Measurements from ENCODE around the gene PTPRN2.
"Not testable (repeated sequence)": the region's sequence is repeated elsewhere in the genome, so short reads cannot be mapped to it uniquely, and the experiment has no call there.

The PTPRN2 gene

GRCh38 chr7:157928171-157928794, 659.3 kb downstream of the PTPRN2 start:
- no peak for DNase-seq

GRCh38 chr7:157927313-157927925, 660.2 kb downstream of the PTPRN2 start:
- no peak for DNase-seq

- DNase-seq: no peak
These were observed 661.0 kb downstream of the PTPRN2 start for GRCh38 chr7:157926521-157927150.

GRCh38 chr7:157926107-157926506, 661.5 kb downstream of the PTPRN2 start:
- no peak for DNase-seq

GRCh38 chr7:157925383-157925875, 662.2 kb downstream of the PTPRN2 start:
- DNase-seq: no peak

- no peak for DNase-seq
These were observed 663.6 kb downstream of the PTPRN2 start for GRCh38 chr7:157923903-157924630.

GRCh38 chr7:157922576-157922975, 665.0 kb downstream of the PTPRN2 start:
- no peak for DNase-seq

GRCh38 chr7:157918326-157919080, 669.1 kb downstream of the PTPRN2 start:
- DNase-seq: no peak

GRCh38 chr7:157916946-157917640, 670.5 kb downstream of the PTPRN2 start:
- no peak for DNase-seq

GRCh38 chr7:157910446-157910845, 677.2 kb downstream of the PTPRN2 start:
- no peak for DNase-seq

GRCh38 chr7:157910045-157910444, 677.6 kb downstream of the PTPRN2 start:
- not testable (repeated sequence) for DNase-seq

- DNase-seq: no peak
These were observed 678.3 kb downstream of the PTPRN2 start for GRCh38 chr7:157909370-157909769.

- no peak for DNase-seq
These were observed 679.4 kb downstream of the PTPRN2 start for GRCh38 chr7:157908006-157908782.

- no peak for DNase-seq
These were observed 680.5 kb downstream of the PTPRN2 start for GRCh38 chr7:157907091-157907490.

- DNase-seq: no peak
These were observed 681.0 kb downstream of the PTPRN2 start for GRCh38 chr7:157906583-157906982.

- DNase-seq: no peak
These were observed 681.8 kb downstream of the PTPRN2 start for GRCh38 chr7:157905651-157906461.

- DNase-seq: no peak
These were observed 682.6 kb downstream of the PTPRN2 start for GRCh38 chr7:157904866-157905570.

GRCh38 chr7:157904211-157904865, 683.3 kb downstream of the PTPRN2 start:
- DNase-seq: no peak

GRCh38 chr7:157903710-157904109, 683.9 kb downstream of the PTPRN2 start:
- no peak for DNase-seq
